ENCODE results near the gene SIGLEC11. TPM values are rescaled to one million over a fixed set of nuclear protein-coding genes. Genes with fewer than 3 reads are reported as not detected.

Gene SIGLEC11
- total and polyA plus RNA-seq, 9 donors = 0.57 to 1.4 (median 0.90) TPM

DNA sequence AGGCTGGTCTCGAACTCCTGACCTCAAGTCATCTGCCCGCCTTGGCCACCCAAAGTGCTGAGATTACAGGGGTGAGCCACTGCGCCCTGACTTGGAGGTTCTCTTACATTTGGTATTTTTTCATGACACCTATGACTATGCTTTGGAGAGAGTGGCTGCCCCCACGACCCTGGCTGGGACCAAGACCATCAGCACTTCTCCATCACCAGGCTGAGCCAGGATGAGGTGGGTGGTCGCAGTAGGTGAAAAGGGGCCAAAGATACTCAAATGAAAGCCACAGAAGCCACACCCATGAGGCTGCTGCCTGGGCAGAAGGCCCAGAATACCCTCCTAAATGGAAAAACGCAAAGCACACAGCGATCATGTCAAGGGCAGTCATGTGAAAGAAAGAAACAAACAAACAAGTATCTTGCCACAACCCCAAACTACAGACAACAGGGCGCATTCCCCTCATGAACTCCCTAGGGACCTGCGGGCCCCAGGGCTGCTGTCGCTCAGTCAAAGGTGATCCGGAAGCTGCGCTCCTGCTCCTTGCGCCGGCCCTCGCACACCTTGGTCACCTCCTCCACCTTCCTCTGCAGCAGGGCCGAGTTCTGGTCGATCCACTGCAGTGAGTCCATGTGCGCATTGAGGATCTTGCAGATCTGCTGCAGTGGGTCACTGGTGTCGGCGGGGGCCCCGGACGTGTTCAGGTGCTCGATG, 53.1 kb downstream of the SIGLEC11 start:
- Histone ChIP-seq H3K4me1 (ENCODE audit: control insufficient read depth, insufficient read depth, low read length) (peaks cover 17% of the 10 kb centered on the region), H3K27me3 (ENCODE audit: control insufficient read depth, insufficient read depth, low read length) (no peaks in the 10 kb centered on the region), H3K36me3 (ENCODE audit: control insufficient read depth, insufficient read depth, low read length) (peaks cover 50% of the 10 kb centered on the region), H3K4me3 (ENCODE audit: low read length) (no peak overlapping the region), H3K9me3 (replicated peaks; ENCODE audit: control insufficient read depth, low read depth, low read length) (no peaks in the 10 kb centered on the region), H3K27ac (ENCODE audit: low read length) (no peak overlapping the region)
- no peak for DNase-seq
- WGBS (ENCODE audit: insufficient coverage) = 90% methylated on average over 19 of the region's 23 CpGs

DNA sequence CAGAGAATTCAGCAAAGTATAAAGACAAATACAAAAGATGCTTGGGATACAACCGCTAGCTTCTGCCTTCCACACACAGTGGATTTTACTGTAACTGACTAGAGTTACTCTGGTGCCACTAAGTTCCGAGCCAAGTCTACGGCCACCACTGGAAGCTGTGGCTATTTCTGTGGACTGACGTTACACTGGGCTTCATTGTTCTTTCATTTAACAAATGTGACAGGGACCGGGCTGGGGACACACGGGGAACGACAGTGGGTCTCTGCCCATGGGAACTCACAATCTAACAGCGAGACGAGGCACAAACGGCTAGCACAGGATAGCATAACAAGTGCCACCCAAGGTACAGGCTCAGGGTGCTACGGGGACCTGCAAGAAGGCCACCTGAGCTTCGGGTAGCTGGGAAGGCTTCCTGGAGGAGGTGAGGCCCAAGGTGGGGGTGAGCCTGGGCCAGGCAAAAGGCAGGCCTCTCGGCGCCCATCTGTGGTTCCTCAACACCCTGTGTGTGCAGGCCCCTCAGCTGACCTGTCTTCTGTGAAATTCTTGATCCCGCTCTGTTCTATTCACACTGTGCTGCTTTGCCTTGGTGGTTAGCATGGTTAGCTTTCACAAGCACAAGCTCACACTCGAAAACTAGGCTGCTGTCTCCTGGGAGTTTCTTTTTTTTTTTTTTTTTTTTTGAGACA, 54.0 kb downstream of the SIGLEC11 start:
- Histone ChIP-seq H3K4me3 (ENCODE audit: low read length) (no peak overlapping the region), H3K36me3 (ENCODE audit: control insufficient read depth, insufficient read depth, low read length) (peaks cover 45% of the 10 kb centered on the region), H3K9me3 (replicated peaks; ENCODE audit: control insufficient read depth, low read depth, low read length) (no peaks in the 10 kb centered on the region), H3K27me3 (ENCODE audit: control insufficient read depth, insufficient read depth, low read length) (no peaks in the 10 kb centered on the region), H3K27ac (ENCODE audit: low read length) (no peak overlapping the region), H3K4me1 (ENCODE audit: control insufficient read depth, insufficient read depth, low read length) (peaks cover 17% of the 10 kb centered on the region)
- WGBS (ENCODE audit: insufficient coverage) = 91% methylated on average over 12 of the region's 16 CpGs
- no peak for DNase-seq

DNA sequence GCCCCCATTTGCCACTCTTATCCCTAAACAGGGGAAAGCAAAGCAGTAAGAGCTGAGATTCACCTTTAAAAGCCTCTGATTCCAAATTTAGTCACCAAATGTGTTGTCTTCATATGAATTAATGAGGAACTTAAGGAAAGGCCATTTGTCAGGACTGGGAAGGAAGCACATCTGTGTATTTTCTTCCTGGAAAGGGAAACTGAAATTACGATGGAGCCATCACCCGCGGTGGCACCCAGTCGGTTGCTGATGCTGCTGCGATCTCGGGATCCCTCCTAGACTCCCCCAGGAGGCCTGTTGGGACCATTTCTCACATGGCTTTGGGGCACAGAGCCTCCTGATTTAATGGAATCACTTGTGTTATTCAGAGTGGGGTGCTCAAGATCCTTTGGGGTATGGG, 56.8 kb downstream of the SIGLEC11 start:
- H3K4me1 ChIP-seq (ENCODE audit: control insufficient read depth, insufficient read depth, low read length) = no peaks in the 10 kb centered on the region
- H3K27ac ChIP-seq (ENCODE audit: low read length) = no peak overlapping the region

More for the DNA sequence above, 56.8 kb downstream of the SIGLEC11 start:
- Histone ChIP-seq H3K27me3 (ENCODE audit: control insufficient read depth, insufficient read depth, low read length) (no peaks in the 10 kb centered on the region), H3K4me3 (ENCODE audit: low read length) (no peak overlapping the region), H3K36me3 (ENCODE audit: control insufficient read depth, insufficient read depth, low read length) (peaks cover 28% of the 10 kb centered on the region), H3K9me3 (replicated peaks; ENCODE audit: control insufficient read depth, low read depth, low read length) (no peaks in the 10 kb centered on the region)
- no CpG with 5 or more reads among the region's 6 CpGs for WGBS (ENCODE audit: insufficient coverage)
- no peak for DNase-seq

Other genes with a start within 250 kb of the SIGLEC11 start
- gene TSKS, start 197.9 kb downstream of the SIGLEC11 start, total RNA-seq = 0.84 TPM
- 1 to 10 TPM in 2 of 8 donors, under 1 TPM in 6; 0.24 to 1.8 (median 0.67) TPM for gene TSKS, start 197.9 kb downstream of the SIGLEC11 start, polyA plus RNA-seq (ENCODE audit: insufficient read depth in 1 of 8, insufficient read length in 8 of 8, low replicate concordance in 1 of 8)
- 31.3 TPM for gene AP2A1, start 194.2 kb downstream of the SIGLEC11 start, total RNA-seq
- gene AP2A1, start 194.2 kb downstream of the SIGLEC11 start, polyA plus RNA-seq (ENCODE audit: insufficient read depth in 1 of 8, insufficient read length in 8 of 8, low replicate concordance in 1 of 8) = 10 to 100 TPM; 52.9 to 76.9 (median 65.2) TPM
- gene FUZ, start 147.9 kb downstream of the SIGLEC11 start, total RNA-seq = 14.6 TPM
- gene FUZ, start 147.9 kb downstream of the SIGLEC11 start, polyA plus RNA-seq (ENCODE audit: insufficient read depth in 1 of 8, insufficient read length in 8 of 8, low replicate concordance in 1 of 8) = 10 to 100 TPM; 15.8 to 23.8 (median 17.9) TPM
- gene MED25, start 142.9 kb downstream of the SIGLEC11 start, total RNA-seq = 9.6 TPM
- gene MED25, start 142.9 kb downstream of the SIGLEC11 start, polyA plus RNA-seq (ENCODE audit: insufficient read depth in 1 of 8, insufficient read length in 8 of 8, low replicate concordance in 1 of 8) = 10 to 100 TPM; 24.9 to 41.0 (median 34.5) TPM
- 140 TPM for gene PTOV1, start 110.0 kb downstream of the SIGLEC11 start, total RNA-seq
- gene PTOV1, start 110.0 kb downstream of the SIGLEC11 start, polyA plus RNA-seq (ENCODE audit: insufficient read depth in 1 of 8, insufficient read length in 8 of 8, low replicate concordance in 1 of 8) = 100 to 1,000 TPM; 173 to 239 (median 224) TPM
- gene PNKP, start 93.6 kb downstream of the SIGLEC11 start, total RNA-seq = 20.7 TPM
- 10 to 100 TPM; 20.2 to 41.7 (median 33.8) TPM for gene PNKP, start 93.6 kb downstream of the SIGLEC11 start, polyA plus RNA-seq (ENCODE audit: insufficient read depth in 1 of 8, insufficient read length in 8 of 8, low replicate concordance in 1 of 8)
- 6.7 TPM for gene AKT1S1, start 83.8 kb downstream of the SIGLEC11 start, total RNA-seq
- 10 to 100 TPM; 35.5 to 42.3 (median 40.3) TPM for gene AKT1S1, start 83.8 kb downstream of the SIGLEC11 start, polyA plus RNA-seq (ENCODE audit: insufficient read depth in 1 of 8, insufficient read length in 8 of 8, low replicate concordance in 1 of 8)
- gene TBC1D17, start 83.5 kb downstream of the SIGLEC11 start, total RNA-seq = 5.1 TPM
- 10 to 100 TPM; 28.8 to 41.7 (median 37.9) TPM for gene TBC1D17, start 83.5 kb downstream of the SIGLEC11 start, polyA plus RNA-seq (ENCODE audit: insufficient read depth in 1 of 8, insufficient read length in 8 of 8, low replicate concordance in 1 of 8)
- gene IL4I1, start 64.3 kb downstream of the SIGLEC11 start, total RNA-seq = 0.53 TPM
- 1 to 10 TPM in 5 of 8 donors, under 1 TPM in 3; 0.58 to 1.2 (median 1.0) TPM for gene IL4I1, start 64.3 kb downstream of the SIGLEC11 start, polyA plus RNA-seq (ENCODE audit: insufficient read depth in 1 of 8, insufficient read length in 8 of 8, low replicate concordance in 1 of 8)
- gene ATF5, start 32.0 kb downstream of the SIGLEC11 start, total RNA-seq = 9.0 TPM
- 10 to 100 TPM; 18.7 to 37.1 (median 27.3) TPM for gene ATF5, start 32.0 kb downstream of the SIGLEC11 start, polyA plus RNA-seq (ENCODE audit: insufficient read depth in 1 of 8, insufficient read length in 8 of 8, low replicate concordance in 1 of 8)
- gene NUP62, start 31.7 kb downstream of the SIGLEC11 start, total RNA-seq = 37.6 TPM
- gene NUP62, start 31.7 kb downstream of the SIGLEC11 start, polyA plus RNA-seq (ENCODE audit: insufficient read depth in 1 of 8, insufficient read length in 8 of 8, low replicate concordance in 1 of 8) = 10 to 100 TPM; 47.8 to 61.9 (median 52.8) TPM
- gene VRK3, start 64.2 kb upstream of the SIGLEC11 start, total RNA-seq = 18.8 TPM
- gene VRK3, start 64.2 kb upstream of the SIGLEC11 start, polyA plus RNA-seq (ENCODE audit: insufficient read depth in 1 of 8, insufficient read length in 8 of 8, low replicate concordance in 1 of 8) = 10 to 100 TPM; 17.5 to 24.6 (median 18.6) TPM
- gene ZNF473, start 64.8 kb upstream of the SIGLEC11 start, total RNA-seq = 8.2 TPM
- 1 to 10 TPM; 5.4 to 8.6 (median 7.1) TPM for gene ZNF473, start 64.8 kb upstream of the SIGLEC11 start, polyA plus RNA-seq (ENCODE audit: insufficient read depth in 1 of 8, insufficient read length in 8 of 8, low replicate concordance in 1 of 8)
- gene IZUMO2, start 202.1 kb upstream of the SIGLEC11 start, total RNA-seq = not detected
- under 1 TPM in 2 of 8 donors, not detected in 6; 0.16 to 0.34 TPM for gene IZUMO2, start 202.1 kb upstream of the SIGLEC11 start, polyA plus RNA-seq (ENCODE audit: insufficient read depth in 1 of 8, insufficient read length in 8 of 8, low replicate concordance in 1 of 8)
- 11.3 TPM for gene MYH14, start 242.4 kb upstream of the SIGLEC11 start, total RNA-seq
- gene MYH14, start 242.4 kb upstream of the SIGLEC11 start, polyA plus RNA-seq (ENCODE audit: insufficient read depth in 1 of 8, insufficient read length in 8 of 8, low replicate concordance in 1 of 8) = 10 to 100 TPM; 17.8 to 49.7 (median 36.6) TPM

Data from muscle of leg (tissue), 11 donors.